ENCODE data around the gene ABCA2.

Gene ABCA2

GRCh38 chr9:137044502-137045177 is 16.6 kb upstream of the ABCA2 start:
- peaks cover 7 to 32% of the 10 kb centered on the region in 2 donors for H3K27me3 ChIP-seq (ENCODE audit: control insufficient read depth in 1 of 2, insufficient read depth in 2 of 2, low read length in 2 of 2)

DNA sequence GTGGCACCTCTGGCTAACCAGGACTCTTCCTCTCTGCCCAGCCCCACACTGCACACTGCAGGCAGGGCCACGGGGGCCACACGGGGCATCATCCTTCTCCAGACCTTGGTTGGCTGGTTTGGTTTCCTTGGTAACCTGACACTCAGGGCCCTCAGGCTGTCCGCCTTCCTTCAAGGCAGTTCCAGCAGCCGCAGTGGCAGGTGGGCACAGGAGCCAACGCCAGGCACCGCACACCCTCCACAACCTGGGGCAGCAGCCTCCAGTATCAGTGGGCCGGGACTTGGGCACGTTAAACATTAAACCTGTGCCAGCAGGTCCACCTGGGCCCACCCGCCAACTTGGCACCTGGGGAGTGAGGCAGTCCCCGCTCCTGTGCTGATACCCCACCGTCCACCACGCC is 16.0 kb upstream of the ABCA2 start:
- Histone ChIP-seq H3K4me1 (ENCODE audit: control insufficient read depth in 1 of 2, insufficient read depth in 2 of 2, low read length in 2 of 2) (peaks cover 32 to 36% of the 10 kb centered on the region in 2 donors), H3K4me3 (ENCODE audit: low read depth in 1 of 2, low read length in 2 of 2) (peak overlapping the region; percentile 51 to 60), H3K27me3 (ENCODE audit: control insufficient read depth in 1 of 2, insufficient read depth in 2 of 2, low read length in 2 of 2) (peaks cover 5 to 27% of the 10 kb centered on the region in 2 donors), H3K27ac (ENCODE audit: low read depth, low read length) (peak overlapping the region; percentile 32), H3K9ac (ENCODE audit: low read depth in 1 of 2, low read length in 2 of 2) (peak overlapping the region in 1 of 2 donors; percentile 14), H3K36me3 (ENCODE audit: control insufficient read depth in 1 of 2, insufficient read depth in 2 of 2, low read length in 2 of 2) (no peaks in the 10 kb centered on the region), H3K9me3 (ENCODE audit: control insufficient read depth in 1 of 2, low read length in 2 of 2) (no peaks in the 10 kb centered on the region)

More at GRCh38 chr9:137044502-137045177, 16.6 kb upstream of the ABCA2 start:
- peak overlapping the region; percentile 32 for H3K27ac ChIP-seq (ENCODE audit: low read depth, low read length)
- peak overlapping the region; percentile 51 to 60 for H3K4me3 ChIP-seq (ENCODE audit: low read depth in 1 of 2, low read length in 2 of 2)
- peaks cover 32 to 36% of the 10 kb centered on the region in 2 donors for H3K4me1 ChIP-seq (ENCODE audit: control insufficient read depth in 1 of 2, insufficient read depth in 2 of 2, low read length in 2 of 2)
- no peaks in the 10 kb centered on the region for H3K9me3 ChIP-seq (ENCODE audit: control insufficient read depth in 1 of 2, low read length in 2 of 2)
- H3K9ac ChIP-seq (ENCODE audit: low read depth in 1 of 2, low read length in 2 of 2) = peak overlapping the region; percentile 15 to 45
- H3K36me3 ChIP-seq (ENCODE audit: control insufficient read depth in 1 of 2, insufficient read depth in 2 of 2, low read length in 2 of 2) = no peaks in the 10 kb centered on the region

DNA sequence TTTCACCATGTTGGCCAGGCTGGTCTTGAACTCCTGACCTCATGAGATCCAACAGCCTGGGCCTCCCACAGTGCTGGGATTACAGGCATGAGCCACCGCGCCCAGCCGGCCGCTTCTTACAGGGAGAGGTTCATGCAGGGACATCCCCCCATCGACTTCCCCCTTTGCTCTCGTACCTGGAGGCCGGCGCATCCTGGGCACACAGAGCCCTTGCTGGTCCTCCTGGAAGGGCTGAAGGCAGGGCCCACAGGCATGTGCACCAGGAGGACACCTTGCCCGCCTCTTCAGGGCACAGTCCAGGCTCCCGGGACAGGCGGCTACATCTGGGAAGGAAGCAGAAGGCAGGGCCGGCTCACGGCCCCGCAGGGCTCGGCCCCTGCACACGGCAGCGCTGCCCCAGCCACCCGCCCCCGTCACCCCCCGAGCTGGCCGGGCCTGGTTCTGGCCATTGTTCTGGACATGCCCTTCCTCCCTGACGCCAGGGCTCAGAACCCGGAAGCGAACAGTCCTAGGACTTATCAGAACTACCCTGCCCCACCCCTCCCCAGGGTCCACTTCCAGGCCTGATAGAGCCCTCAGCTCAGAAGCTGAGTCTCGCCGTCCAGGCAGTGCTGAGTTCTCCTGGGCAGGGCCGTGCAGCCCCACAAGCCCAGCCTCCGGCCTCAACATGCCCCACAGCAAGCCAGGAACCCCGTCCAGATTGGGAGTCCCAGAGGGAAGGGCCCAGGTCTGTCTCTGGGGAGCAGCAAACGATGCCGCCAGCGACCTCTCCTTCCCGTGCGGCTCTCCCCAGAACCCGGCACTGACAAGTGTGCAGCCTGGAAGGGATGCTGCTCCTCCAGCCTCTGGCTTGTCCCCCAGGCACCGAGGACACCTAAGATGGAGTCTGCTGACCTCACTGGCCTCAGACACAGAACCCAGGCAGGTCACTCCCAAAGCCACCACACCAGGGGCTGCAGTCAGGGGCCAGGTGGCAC is 15.0 kb upstream of the ABCA2 start:
- H3K27me3 ChIP-seq (ENCODE audit: control insufficient read depth in 1 of 2, insufficient read depth in 2 of 2, low read length in 2 of 2) = peaks cover 5 to 26% of the 10 kb centered on the region in 2 donors

GRCh38 chr9:137041124-137041523 is 13.1 kb upstream of the ABCA2 start:
- no peaks in the 10 kb centered on the region for H3K9me3 ChIP-seq (ENCODE audit: control insufficient read depth in 1 of 2, low read length in 2 of 2)
- H3K36me3 ChIP-seq (ENCODE audit: control insufficient read depth in 1 of 2, insufficient read depth in 2 of 2, low read length in 2 of 2) = no peaks in the 10 kb centered on the region
- peaks cover 0 to 15% of the 10 kb centered on the region in 2 donors for H3K27me3 ChIP-seq (ENCODE audit: control insufficient read depth in 1 of 2, insufficient read depth in 2 of 2, low read length in 2 of 2)
- no peak overlapping the region for H3K4me3 ChIP-seq (ENCODE audit: low read depth in 1 of 2, low read length in 2 of 2)
- no peak overlapping the region for H3K27ac ChIP-seq (ENCODE audit: low read depth, low read length)
- peaks cover 28 to 30% of the 10 kb centered on the region in 2 donors for H3K4me1 ChIP-seq (ENCODE audit: control insufficient read depth in 1 of 2, insufficient read depth in 2 of 2, low read length in 2 of 2)
- H3K9ac ChIP-seq (ENCODE audit: low read depth in 1 of 2, low read length in 2 of 2) = no peak overlapping the region

More for the DNA sequence above, 15.0 kb upstream of the ABCA2 start:
- H3K27ac ChIP-seq (ENCODE audit: low read depth, low read length) = no peak overlapping the region
- no peaks in the 10 kb centered on the region for H3K36me3 ChIP-seq (ENCODE audit: control insufficient read depth in 1 of 2, insufficient read depth in 2 of 2, low read length in 2 of 2)
- H3K4me3 ChIP-seq (ENCODE audit: low read depth in 1 of 2, low read length in 2 of 2) = no peak overlapping the region
- no peak overlapping the region for H3K9ac ChIP-seq (ENCODE audit: low read depth in 1 of 2, low read length in 2 of 2)
- H3K4me1 ChIP-seq (ENCODE audit: control insufficient read depth in 1 of 2, insufficient read depth in 2 of 2, low read length in 2 of 2) = peaks cover 32 to 36% of the 10 kb centered on the region in 2 donors
- H3K9me3 ChIP-seq (ENCODE audit: control insufficient read depth in 1 of 2, low read length in 2 of 2) = no peaks in the 10 kb centered on the region

DNA sequence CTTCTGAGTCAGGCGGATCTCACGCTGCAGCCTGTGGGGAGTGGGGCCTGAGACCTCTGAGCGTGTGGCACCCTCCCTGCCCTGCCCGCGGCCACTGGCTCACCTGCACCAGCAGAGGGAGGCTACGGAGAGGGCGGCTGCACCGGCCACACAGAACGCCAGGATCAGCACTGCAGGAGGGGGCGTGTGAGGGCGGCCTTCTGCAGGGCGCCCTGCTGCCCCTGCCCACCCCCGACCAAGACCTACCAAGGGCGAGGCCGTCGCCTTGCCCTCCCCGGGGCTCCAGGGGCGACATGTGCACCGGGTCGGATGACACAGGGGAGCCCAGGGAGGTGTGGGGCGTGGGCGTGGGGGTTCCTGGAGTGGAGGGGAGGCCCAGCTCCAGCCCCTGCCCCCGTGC is 12.5 kb upstream of the ABCA2 start:
- no peak overlapping the region for H3K27ac ChIP-seq (ENCODE audit: low read depth, low read length)
- peaks cover 0 to 15% of the 10 kb centered on the region in 2 donors for H3K27me3 ChIP-seq (ENCODE audit: control insufficient read depth in 1 of 2, insufficient read depth in 2 of 2, low read length in 2 of 2)
- no peaks in the 10 kb centered on the region for H3K9me3 ChIP-seq (ENCODE audit: control insufficient read depth in 1 of 2, low read length in 2 of 2)
- H3K36me3 ChIP-seq (ENCODE audit: control insufficient read depth in 1 of 2, insufficient read depth in 2 of 2, low read length in 2 of 2) = no peaks in the 10 kb centered on the region
- H3K4me1 ChIP-seq (ENCODE audit: control insufficient read depth in 1 of 2, insufficient read depth in 2 of 2, low read length in 2 of 2) = peaks cover 26 to 27% of the 10 kb centered on the region in 2 donors
- no peak overlapping the region for H3K9ac ChIP-seq (ENCODE audit: low read depth in 1 of 2, low read length in 2 of 2)
- no peak overlapping the region for H3K4me3 ChIP-seq (ENCODE audit: low read depth in 1 of 2, low read length in 2 of 2)

GRCh38 chr9:137039611-137040366 is 11.8 kb upstream of the ABCA2 start:
- H3K36me3 ChIP-seq (ENCODE audit: control insufficient read depth in 1 of 2, insufficient read depth in 2 of 2, low read length in 2 of 2) = no peaks in the 10 kb centered on the region
- peaks cover 27% of the 10 kb centered on the region in 2 donors for H3K4me1 ChIP-seq (ENCODE audit: control insufficient read depth in 1 of 2, insufficient read depth in 2 of 2, low read length in 2 of 2)
- no peak overlapping the region for H3K4me3 ChIP-seq (ENCODE audit: low read depth in 1 of 2, low read length in 2 of 2)
- no peak overlapping the region for H3K9ac ChIP-seq (ENCODE audit: low read depth in 1 of 2, low read length in 2 of 2)
- H3K27me3 ChIP-seq (ENCODE audit: control insufficient read depth in 1 of 2, insufficient read depth in 2 of 2, low read length in 2 of 2) = peaks cover 0 to 9% of the 10 kb centered on the region in 2 donors
- no peaks in the 10 kb centered on the region for H3K9me3 ChIP-seq (ENCODE audit: control insufficient read depth in 1 of 2, low read length in 2 of 2)
- H3K27ac ChIP-seq (ENCODE audit: low read depth, low read length) = no peak overlapping the region

DNA sequence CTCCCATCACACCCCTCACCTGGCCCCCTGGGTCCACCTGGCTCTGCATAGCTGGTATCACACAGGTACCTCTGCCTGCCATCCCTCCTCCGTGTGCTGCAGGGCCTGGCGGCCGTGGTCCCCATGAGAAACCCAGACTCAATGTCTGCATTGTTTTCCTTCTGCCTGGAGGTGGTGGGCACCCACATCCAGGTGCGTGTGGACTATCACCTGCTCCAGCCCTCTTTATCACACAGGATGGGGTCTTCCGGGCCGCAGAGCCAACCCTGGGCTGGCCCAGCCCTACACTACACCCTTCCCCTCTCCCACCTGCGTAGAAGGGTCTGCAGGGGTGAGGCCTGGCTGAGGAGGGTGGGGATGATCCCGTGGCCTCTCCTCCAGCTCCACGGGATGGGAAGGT is 10.9 kb upstream of the ABCA2 start:
- Histone ChIP-seq H3K27me3 (ENCODE audit: control insufficient read depth in 1 of 2, insufficient read depth in 2 of 2, low read length in 2 of 2) (peaks cover 0 to 3% of the 10 kb centered on the region in 2 donors), H3K4me3 (ENCODE audit: low read depth in 1 of 2, low read length in 2 of 2) (no peak overlapping the region), H3K36me3 (ENCODE audit: control insufficient read depth in 1 of 2, insufficient read depth in 2 of 2, low read length in 2 of 2) (no peaks in the 10 kb centered on the region), H3K27ac (ENCODE audit: low read depth, low read length) (no peak overlapping the region), H3K9me3 (ENCODE audit: control insufficient read depth in 1 of 2, low read length in 2 of 2) (no peaks in the 10 kb centered on the region), H3K4me1 (ENCODE audit: control insufficient read depth in 1 of 2, insufficient read depth in 2 of 2, low read length in 2 of 2) (peaks cover 22 to 23% of the 10 kb centered on the region in 2 donors), H3K9ac (ENCODE audit: low read depth in 1 of 2, low read length in 2 of 2) (no peak overlapping the region)

DNA sequence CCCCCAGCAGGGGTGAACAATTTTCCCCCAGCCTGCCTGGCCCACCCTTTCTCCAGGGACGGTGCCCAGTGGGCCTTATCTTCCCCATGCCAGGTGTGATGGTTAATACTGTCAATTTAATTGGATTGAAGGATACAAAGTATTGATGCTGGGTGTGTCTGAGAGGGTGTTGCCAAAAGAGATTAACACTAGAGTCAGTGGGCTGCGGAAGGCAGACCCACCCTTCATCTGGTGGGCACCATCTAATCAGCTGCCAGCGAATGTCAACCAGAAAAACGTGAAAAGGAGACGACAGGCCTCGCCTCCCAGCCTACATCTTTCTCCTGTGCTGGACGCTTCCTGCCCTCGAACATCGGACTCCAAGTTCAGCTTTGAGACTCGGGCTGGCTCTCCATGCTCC is 9.4 kb upstream of the ABCA2 start:
- Histone ChIP-seq H3K9me3 (ENCODE audit: control insufficient read depth in 1 of 2, low read length in 2 of 2) (no peaks in the 10 kb centered on the region), H3K4me1 (ENCODE audit: control insufficient read depth in 1 of 2, insufficient read depth in 2 of 2, low read length in 2 of 2) (peaks cover 11 to 12% of the 10 kb centered on the region in 2 donors), H3K36me3 (ENCODE audit: control insufficient read depth in 1 of 2, insufficient read depth in 2 of 2, low read length in 2 of 2) (no peaks in the 10 kb centered on the region), H3K27ac (ENCODE audit: low read depth, low read length) (no peak overlapping the region), H3K9ac (ENCODE audit: low read depth in 1 of 2, low read length in 2 of 2) (no peak overlapping the region), H3K27me3 (ENCODE audit: control insufficient read depth in 1 of 2, insufficient read depth in 2 of 2, low read length in 2 of 2) (no peaks in the 10 kb centered on the region), H3K4me3 (ENCODE audit: low read depth in 1 of 2, low read length in 2 of 2) (no peak overlapping the region)

- no peak overlapping the region for H3K9ac ChIP-seq (ENCODE audit: low read depth in 1 of 2, low read length in 2 of 2)
- H3K27ac ChIP-seq (ENCODE audit: low read depth, low read length) = no peak overlapping the region
- H3K36me3 ChIP-seq (ENCODE audit: control insufficient read depth in 1 of 2, insufficient read depth in 2 of 2, low read length in 2 of 2) = no peaks in the 10 kb centered on the region
- H3K27me3 ChIP-seq (ENCODE audit: control insufficient read depth in 1 of 2, insufficient read depth in 2 of 2, low read length in 2 of 2) = no peaks in the 10 kb centered on the region
- H3K4me3 ChIP-seq (ENCODE audit: low read depth in 1 of 2, low read length in 2 of 2) = no peak overlapping the region
- peaks cover 14 to 16% of the 10 kb centered on the region in 2 donors for H3K4me1 ChIP-seq (ENCODE audit: control insufficient read depth in 1 of 2, insufficient read depth in 2 of 2, low read length in 2 of 2)
- no peaks in the 10 kb centered on the region for H3K9me3 ChIP-seq (ENCODE audit: control insufficient read depth in 1 of 2, low read length in 2 of 2)
These were observed 9.0 kb upstream of the ABCA2 start for GRCh38 chr9:137037035-137037434.
